HUES48 (cell line): ENCODE results near the gene MAP4K4.

ENCODE experiments used
- H3K27ac ChIP-seq: one replicate; pipeline ENCODE4 v1.7.0; 2013; ENCODE audit warnings: low read depth, low read length, inconsistent platforms
- H3K27me3 ChIP-seq: 2 replicates; pipeline ENCODE4 v1.6.1; 2013; ENCODE audit warnings: mild to moderate bottlenecking, low read length; ENCODE audit not compliant: control insufficient read depth, insufficient read depth
- H3K36me3 ChIP-seq: 2 replicates; pipeline ENCODE4 v1.6.1; 2013; ENCODE audit warnings: low read length; ENCODE audit not compliant: control insufficient read depth, insufficient read depth
- H3K4me1 ChIP-seq: 2 replicates; pipeline ENCODE4 v1.6.1; 2013; ENCODE audit warnings: mild to moderate bottlenecking, low read length; ENCODE audit not compliant: control insufficient read depth, insufficient read depth
- H3K4me3 ChIP-seq: 2 replicates; pipeline ENCODE4 v1.5.1; 2013; ENCODE audit warnings: mild to moderate bottlenecking, low read depth, low read length
- H3K9ac ChIP-seq: 2 replicates; pipeline ENCODE4 v1.6.1; 2013; ENCODE audit warnings: mild to moderate bottlenecking, low read depth, low read length, moderate library complexity
- H3K9me3 ChIP-seq: 2 replicates; pipeline ENCODE4 v1.6.1; 2013; ENCODE audit warnings: low read length; ENCODE audit not compliant: control insufficient read depth, insufficient read depth

MAP4K4 gene

GRCh38 chr2:101796825-101797600 is 99.5 kb downstream of the MAP4K4 start:
- no peaks in the 10 kb centered on the region for H3K27me3 ChIP-seq
- H3K9ac ChIP-seq: no peak overlapping the region
- H3K9me3 ChIP-seq: no peaks in the 10 kb centered on the region
- H3K36me3 ChIP-seq: no peaks in the 10 kb centered on the region
- H3K4me1 ChIP-seq: peaks cover 19% of the 10 kb centered on the region
- no peak overlapping the region for H3K4me3 ChIP-seq
- no peak overlapping the region for H3K27ac ChIP-seq

GRCh38 chr2:101801496-101801895 is 104.0 kb downstream of the MAP4K4 start:
- H3K4me1 ChIP-seq: peaks cover 36% of the 10 kb centered on the region
- no peak overlapping the region for H3K9ac ChIP-seq
- H3K4me3 ChIP-seq: no peak overlapping the region
- H3K9me3 ChIP-seq: no peaks in the 10 kb centered on the region
- no peaks in the 10 kb centered on the region for H3K27me3 ChIP-seq
- H3K36me3 ChIP-seq: no peaks in the 10 kb centered on the region
- no peak overlapping the region for H3K27ac ChIP-seq

- Histone ChIP-seq H3K4me1 (peaks cover 38% of the 10 kb centered on the region), H3K27ac (no peak overlapping the region), H3K36me3 (no peaks in the 10 kb centered on the region), H3K4me3 (no peak overlapping the region), H3K27me3 (no peaks in the 10 kb centered on the region), H3K9me3 (no peaks in the 10 kb centered on the region), H3K9ac (no peak overlapping the region)
Measured at GRCh38 chr2:101802329-101802728, 104.8 kb downstream of the MAP4K4 start.

- no peak overlapping the region for H3K4me3 ChIP-seq
- no peak overlapping the region for H3K27ac ChIP-seq
- H3K9me3 ChIP-seq: no peaks in the 10 kb centered on the region
- no peaks in the 10 kb centered on the region for H3K36me3 ChIP-seq
- H3K9ac ChIP-seq: no peak overlapping the region
- no peaks in the 10 kb centered on the region for H3K27me3 ChIP-seq
- peaks cover 46% of the 10 kb centered on the region for H3K4me1 ChIP-seq
Measured at GRCh38 chr2:101803128-101803527, 105.6 kb downstream of the MAP4K4 start.

- no peaks in the 10 kb centered on the region for H3K9me3 ChIP-seq
- no peaks in the 10 kb centered on the region for H3K36me3 ChIP-seq
- no peak overlapping the region for H3K4me3 ChIP-seq
- H3K27ac ChIP-seq: peak overlapping the region; percentile 59
- H3K4me1 ChIP-seq: peaks cover 53% of the 10 kb centered on the region
- no peak overlapping the region for H3K9ac ChIP-seq
- no peaks in the 10 kb centered on the region for H3K27me3 ChIP-seq
Measured at GRCh38 chr2:101803945-101804696, 106.6 kb downstream of the MAP4K4 start.

GRCh38 chr2:101805152-101806088 is 107.9 kb downstream of the MAP4K4 start:
- peaks cover 62% of the 10 kb centered on the region for H3K4me1 ChIP-seq
- H3K27me3 ChIP-seq: no peaks in the 10 kb centered on the region
- H3K27ac ChIP-seq: peak overlapping the region; percentile 92
- peak overlapping the region; percentile 5; the same call in 1 of the 2 replicates for H3K4me3 ChIP-seq
- no peaks in the 10 kb centered on the region for H3K9me3 ChIP-seq
- no peak overlapping the region for H3K9ac ChIP-seq
- no peaks in the 10 kb centered on the region for H3K36me3 ChIP-seq

- peak overlapping the region; percentile 92 for H3K27ac ChIP-seq
- H3K27me3 ChIP-seq: no peaks in the 10 kb centered on the region
- H3K9ac ChIP-seq: no peak overlapping the region
- no peaks in the 10 kb centered on the region for H3K9me3 ChIP-seq
- H3K4me3 ChIP-seq: peak overlapping the region; percentile 5; the same call in 1 of the 2 replicates
- H3K36me3 ChIP-seq: no peaks in the 10 kb centered on the region
- H3K4me1 ChIP-seq: peaks cover 62% of the 10 kb centered on the region
Measured at GRCh38 chr2:101806123-101806522, 108.6 kb downstream of the MAP4K4 start.

GRCh38 chr2:101806701-101807100 is 109.2 kb downstream of the MAP4K4 start:
- Histone ChIP-seq H3K9ac (no peak overlapping the region), H3K4me3 (no peak overlapping the region), H3K4me1 (peaks cover 67% of the 10 kb centered on the region), H3K9me3 (no peaks in the 10 kb centered on the region), H3K27ac (peak overlapping the region; percentile 92), H3K36me3 (no peaks in the 10 kb centered on the region), H3K27me3 (no peaks in the 10 kb centered on the region)

- Histone ChIP-seq H3K27ac (no peak overlapping the region), H3K4me3 (no peak overlapping the region), H3K27me3 (no peaks in the 10 kb centered on the region), H3K9ac (no peak overlapping the region), H3K36me3 (no peaks in the 10 kb centered on the region), H3K9me3 (no peaks in the 10 kb centered on the region), H3K4me1 (peaks cover 69% of the 10 kb centered on the region)
Measured at GRCh38 chr2:101807242-101807641, 109.7 kb downstream of the MAP4K4 start.

GRCh38 chr2:101808006-101808562 is 110.6 kb downstream of the MAP4K4 start:
- H3K9me3 ChIP-seq: no peaks in the 10 kb centered on the region
- peak overlapping the region; percentile 58 for H3K27ac ChIP-seq
- no peak overlapping the region for H3K4me3 ChIP-seq
- no peaks in the 10 kb centered on the region for H3K27me3 ChIP-seq
- H3K4me1 ChIP-seq: peaks cover 67% of the 10 kb centered on the region
- H3K9ac ChIP-seq: no peak overlapping the region
- H3K36me3 ChIP-seq: no peaks in the 10 kb centered on the region
